ENCODE measurements around the gene JPH4.

The JPH4 gene

GRCh38 chr14:23582906-23583760 lies 4.5 kb upstream of the JPH4 start:
- TF ChIP-seq ZFX (IDR thresholded peaks at IDR 0.05) (no peak), CTCF (conservative IDR thresholded peaks at IDR 0.05) (no peak)
- no peak overlapping the region for H3K27ac ChIP-seq

- TF ChIP-seq ZFX (IDR thresholded peaks at IDR 0.05) (no peak), CTCF (conservative IDR thresholded peaks at IDR 0.05) (no peak)
- no peak overlapping the region for H3K27ac ChIP-seq
These were observed 2.3 kb upstream of the JPH4 start for GRCh38 chr14:23580948-23581281.

GRCh38 chr14:23580152-23580926 lies 1.7 kb upstream of the JPH4 start:
- no peak for TF ChIP-seq CTCF (conservative IDR thresholded peaks at IDR 0.05)
- no peak for TF ChIP-seq ZFX (IDR thresholded peaks at IDR 0.05)
- H3K27ac ChIP-seq: no peak overlapping the region

DNA sequence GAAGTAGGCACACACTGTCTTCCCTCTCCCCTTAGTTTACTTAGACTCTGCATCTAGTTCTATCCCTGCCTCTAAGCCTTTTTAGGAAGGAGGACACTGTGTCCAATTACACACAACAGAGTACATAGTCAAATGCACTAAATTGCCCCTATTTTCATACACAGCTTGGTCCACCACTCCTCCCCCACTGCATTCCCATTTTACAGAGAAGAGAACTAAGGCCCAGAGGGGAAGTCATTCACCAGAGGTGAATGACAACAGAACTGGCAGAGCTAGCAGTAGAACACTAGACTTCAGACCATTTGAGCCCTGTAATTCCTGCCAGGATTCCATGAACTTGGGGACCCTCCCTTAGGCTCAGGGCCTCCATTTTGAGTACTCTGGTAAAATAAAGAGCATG lies 1.1 kb upstream of the JPH4 start:
- no peak overlapping the region for H3K27ac ChIP-seq
- TF ChIP-seq CTCF (conservative IDR thresholded peaks at IDR 0.05) (no peak), ZFX (IDR thresholded peaks at IDR 0.05) (no peak)

DNA sequence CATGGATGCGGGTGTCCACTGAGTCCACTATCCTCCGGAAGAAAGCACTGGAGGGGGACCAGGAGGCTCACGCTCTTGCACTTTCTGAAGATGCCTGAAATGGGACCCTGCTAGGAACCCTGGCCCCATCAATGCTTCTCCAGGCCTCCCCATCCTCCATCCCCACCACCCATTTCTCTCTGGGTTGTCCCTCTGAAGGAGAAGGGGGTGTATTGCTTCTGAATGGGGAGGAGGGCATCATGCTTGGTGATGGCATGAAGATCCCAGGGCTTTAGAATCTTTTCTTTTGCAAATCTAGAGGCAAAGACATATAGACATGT lies 681 bp upstream of the JPH4 start:
- TF ChIP-seq ZFX (IDR thresholded peaks at IDR 0.05) (no peak), CTCF (conservative IDR thresholded peaks at IDR 0.05) (no peak)
- H3K27ac ChIP-seq: no peak overlapping the region

- H3K27ac ChIP-seq: no peak overlapping the region
- no peak for TF ChIP-seq CTCF (conservative IDR thresholded peaks at IDR 0.05)
- no peak for TF ChIP-seq ZFX (IDR thresholded peaks at IDR 0.05)
These were observed 739 bp downstream of the JPH4 start for GRCh38 chr14:23577710-23578392.
